GM21737 (cell line): Measurements from ENCODE around the gene PLA2G4E.

Experiments used
- ATAC-seq: cut with Tn5 transposase; IDR thresholded peaks from one replicate; pipeline ENCODE4 v1.9.1; 2021; ENCODE audit warnings: mild to moderate bottlenecking, moderate library complexity; ENCODE audit not compliant: unreplicated experiment

PLA2G4E gene

DNA sequence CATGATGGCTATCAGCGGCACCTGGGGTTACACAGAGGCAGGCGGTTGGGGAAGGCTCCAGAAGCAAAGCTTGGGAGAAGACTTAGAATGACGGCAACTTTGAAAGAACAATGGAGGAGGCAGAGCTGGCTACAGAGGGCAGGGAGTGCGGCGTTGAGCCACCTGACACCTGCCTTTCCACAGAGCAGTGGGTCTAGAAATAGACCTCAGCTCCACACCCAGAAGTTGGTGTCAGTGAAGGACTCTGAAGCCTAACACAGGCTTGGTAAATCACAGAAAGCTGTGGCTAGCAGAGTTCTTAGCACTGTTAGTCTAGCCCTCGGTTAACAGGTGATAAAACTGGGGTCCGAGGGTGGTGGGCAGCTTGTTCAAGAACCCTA, 25.4 kb downstream of the PLA2G4E start:
- no peak for ATAC-seq

DNA sequence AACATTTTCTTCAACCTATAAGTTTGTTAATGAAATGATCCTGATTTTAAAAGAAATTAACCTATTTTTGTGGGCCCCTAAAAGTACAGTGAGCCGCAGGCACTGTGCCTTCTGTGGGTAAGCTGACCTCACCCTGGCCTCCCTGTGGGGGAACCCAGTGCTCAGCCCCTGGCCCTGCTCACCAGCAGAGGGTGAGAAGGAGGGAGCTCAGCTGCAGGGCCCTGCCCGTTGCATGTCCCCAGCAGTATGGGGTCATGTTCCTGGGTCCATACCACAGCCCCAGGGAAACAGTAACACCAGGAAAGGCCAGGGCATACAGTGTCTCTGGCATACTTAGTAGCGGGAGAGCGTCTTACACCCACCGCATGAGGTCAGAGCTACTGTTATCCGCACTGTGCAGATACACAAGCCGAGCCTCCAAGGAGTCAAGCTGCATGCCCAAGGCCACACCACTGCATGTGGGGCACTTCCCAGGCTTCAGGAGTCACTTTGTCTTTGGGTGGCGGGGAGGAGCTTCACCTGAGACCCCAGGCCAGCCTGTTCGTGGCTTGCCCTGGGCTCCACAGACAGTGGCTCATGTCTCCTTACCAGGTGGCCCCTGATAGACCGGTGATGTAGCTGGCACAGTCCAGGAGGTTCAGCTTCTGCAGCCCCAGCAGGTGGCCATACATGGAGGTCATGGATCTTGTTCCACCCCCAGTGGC, 25.9 kb downstream of the PLA2G4E start:
- ATAC-seq, result no peak

DNA sequence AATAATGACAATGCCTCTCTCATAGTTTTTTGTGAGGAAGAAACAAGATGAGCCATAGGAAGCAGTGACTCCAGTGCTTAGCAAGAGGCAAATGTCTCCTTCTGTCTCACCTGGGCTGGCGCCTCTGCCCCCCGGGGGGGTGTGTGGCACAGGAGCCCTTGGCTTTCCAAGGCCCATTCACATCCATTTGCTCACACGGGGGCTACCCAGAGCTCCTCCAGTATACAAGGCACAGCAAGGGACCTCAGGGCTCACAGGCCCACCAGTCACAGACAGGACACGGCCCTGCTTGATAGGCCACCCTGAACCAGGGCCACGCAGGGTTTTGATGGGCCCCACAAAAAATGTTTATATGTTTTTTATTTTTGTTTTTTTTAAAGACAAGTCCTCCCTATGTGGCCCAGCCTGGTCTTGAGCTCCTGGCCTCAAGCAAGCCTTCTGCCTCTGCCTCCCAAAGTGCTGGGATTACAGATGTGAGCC, 26.6 kb downstream of the PLA2G4E start:
- ATAC-seq, result no peak

DNA sequence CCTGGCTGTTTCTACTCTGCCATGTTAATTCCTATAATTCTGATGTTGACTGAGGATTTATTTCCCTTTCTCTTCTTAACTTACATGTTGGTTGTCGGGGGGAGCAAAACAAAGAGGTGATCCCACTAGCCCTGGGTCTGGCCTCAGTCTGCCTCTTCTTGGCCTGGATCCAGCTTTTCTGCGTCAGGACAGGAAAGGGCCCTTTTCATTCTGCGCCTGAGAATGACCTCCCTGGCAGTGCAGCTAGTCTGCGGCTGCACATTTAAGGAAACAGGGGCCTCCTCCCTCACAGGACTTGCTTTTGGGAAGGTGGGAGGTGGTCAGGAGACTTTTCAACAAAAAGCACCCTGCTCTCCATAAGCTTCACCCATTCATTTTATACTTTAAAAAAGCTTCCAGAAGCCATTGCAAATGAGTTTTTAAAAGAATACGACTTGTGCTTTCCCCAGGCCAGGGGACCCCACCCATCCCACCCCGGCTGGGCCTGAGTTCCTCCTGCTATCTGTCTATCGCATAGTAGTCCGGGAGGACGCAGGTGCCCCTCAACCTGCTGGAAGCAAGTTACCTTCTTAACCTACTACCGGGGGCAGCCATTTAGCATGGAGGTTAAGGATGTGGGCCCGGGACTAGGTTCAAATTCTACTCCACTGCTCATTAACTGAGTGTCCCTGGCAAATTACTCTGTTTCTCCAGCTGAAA, 27.2 kb downstream of the PLA2G4E start:
- ATAC-seq, result no peak

DNA sequence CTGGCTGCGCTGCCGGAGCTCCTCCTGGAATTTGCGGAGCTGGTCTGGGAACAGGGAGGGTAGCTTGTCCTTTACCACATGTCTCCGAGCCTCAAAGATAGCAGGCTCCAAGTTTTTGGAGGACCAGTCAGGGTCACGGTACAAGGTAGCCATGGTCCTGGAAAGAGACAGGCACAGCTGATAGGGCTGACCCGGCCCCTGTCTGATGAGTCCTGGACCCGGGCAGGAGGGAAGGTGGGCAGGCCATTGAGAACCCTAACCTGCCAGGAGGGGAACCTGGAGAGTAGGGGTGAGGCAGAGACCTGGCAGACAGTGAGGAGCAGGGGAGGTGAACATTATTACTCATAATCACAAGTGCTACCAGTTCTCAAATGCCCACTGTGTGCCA, 28.0 kb downstream of the PLA2G4E start:
- ATAC-seq, result no peak

DNA sequence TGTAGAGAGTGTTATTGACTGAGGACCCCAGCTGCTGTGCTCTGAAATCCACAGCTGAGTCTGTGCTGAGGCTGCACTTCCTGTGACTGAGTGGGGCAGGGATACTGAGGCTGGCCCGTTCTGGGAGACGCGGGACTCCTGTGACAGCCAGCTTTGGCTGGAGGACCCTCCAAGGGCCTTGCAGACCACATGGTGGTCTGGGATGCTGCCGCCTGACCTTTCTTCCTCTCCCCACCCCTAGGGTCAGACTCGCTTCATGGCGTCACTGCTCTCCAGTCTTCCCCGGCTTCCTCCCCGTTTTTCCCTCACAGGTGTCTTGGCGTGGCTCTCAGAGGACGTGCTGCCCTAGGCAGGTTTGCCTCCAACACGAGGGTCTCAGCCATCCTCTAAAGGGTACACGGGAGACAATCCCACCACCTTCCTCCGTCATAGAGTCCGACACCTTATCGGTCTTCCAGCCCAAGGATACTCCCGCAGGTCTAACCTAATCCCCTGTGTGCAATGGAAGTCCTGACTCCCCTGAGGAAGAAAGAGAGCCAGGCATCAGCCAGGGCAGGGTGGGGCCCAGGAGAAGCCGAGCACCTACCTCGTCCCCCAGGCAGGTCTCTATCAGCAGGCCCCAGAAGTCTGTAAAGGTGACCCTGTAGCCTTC, 28.6 kb downstream of the PLA2G4E start:
- no peak for ATAC-seq

DNA sequence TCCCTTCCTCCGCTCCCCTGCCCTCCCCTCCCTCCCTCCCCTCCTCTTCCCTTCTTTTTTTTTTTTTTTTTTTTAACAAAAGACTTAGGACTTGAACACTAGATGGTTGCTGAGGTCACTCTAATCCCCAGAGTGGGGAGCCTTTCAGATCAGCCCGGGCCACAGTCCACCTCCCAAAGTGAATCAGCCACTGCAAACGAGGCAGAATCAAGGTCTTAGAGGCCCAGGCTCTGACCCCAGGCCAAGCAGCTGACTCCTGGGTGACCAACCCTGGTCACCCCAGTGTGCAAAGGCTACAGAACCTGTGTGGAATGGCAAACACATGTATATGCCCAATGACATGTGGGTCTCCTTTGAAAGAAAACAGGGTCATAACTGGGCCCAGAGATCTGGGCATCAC, 30.2 kb downstream of the PLA2G4E start:
- no peak for ATAC-seq

DNA sequence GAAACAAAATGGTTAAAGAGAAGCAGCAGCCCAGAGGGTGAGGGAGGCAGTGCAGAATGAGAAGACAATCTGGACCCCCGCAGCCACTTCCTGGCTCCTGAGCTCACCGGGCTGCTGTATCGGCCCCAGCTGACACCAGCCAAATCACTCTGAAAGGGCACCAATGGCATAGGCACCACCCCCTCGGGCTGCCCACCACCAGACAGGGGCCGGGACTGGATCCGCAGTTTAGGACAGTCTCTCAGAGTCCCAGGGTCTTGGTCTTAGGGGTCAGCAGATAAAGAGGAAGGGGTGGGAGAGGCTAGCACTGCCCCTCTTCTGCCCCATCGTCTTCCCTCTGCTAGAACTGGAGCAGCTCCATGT, 30.6 kb downstream of the PLA2G4E start:
- no peak for ATAC-seq

DNA sequence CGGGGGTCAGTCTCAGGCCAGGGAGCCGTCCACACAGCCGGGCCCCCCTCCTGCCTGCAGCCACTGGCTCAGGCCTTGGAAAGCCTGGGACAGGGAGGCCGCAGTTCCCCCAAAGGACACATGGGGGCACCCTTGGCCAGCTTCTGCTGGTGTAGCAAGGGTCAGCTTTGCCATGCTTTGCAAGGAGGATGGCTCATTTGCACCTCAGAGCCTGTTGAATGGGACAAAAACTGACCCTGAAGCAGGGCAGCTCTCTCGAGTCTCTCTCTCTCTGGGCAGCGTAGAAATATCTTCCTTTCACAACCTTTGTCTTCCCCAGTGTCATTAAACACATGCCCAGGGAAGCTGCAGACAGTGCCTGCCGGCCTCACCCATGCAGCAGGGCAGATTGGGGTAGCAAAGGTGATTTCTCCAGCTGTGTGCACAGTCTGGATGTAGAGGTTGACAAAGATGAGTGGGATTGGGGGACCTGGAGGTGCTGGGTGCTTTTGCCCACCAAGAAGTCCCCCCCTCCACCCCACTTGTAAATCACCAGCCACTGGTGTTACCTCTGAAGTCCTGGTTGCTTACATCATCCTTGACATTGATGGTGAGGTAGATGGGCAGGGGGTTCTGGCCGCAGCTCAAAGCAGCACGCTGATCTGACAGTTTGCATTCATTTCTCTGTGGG, 31.1 kb downstream of the PLA2G4E start:
- ATAC-seq, result no peak

DNA sequence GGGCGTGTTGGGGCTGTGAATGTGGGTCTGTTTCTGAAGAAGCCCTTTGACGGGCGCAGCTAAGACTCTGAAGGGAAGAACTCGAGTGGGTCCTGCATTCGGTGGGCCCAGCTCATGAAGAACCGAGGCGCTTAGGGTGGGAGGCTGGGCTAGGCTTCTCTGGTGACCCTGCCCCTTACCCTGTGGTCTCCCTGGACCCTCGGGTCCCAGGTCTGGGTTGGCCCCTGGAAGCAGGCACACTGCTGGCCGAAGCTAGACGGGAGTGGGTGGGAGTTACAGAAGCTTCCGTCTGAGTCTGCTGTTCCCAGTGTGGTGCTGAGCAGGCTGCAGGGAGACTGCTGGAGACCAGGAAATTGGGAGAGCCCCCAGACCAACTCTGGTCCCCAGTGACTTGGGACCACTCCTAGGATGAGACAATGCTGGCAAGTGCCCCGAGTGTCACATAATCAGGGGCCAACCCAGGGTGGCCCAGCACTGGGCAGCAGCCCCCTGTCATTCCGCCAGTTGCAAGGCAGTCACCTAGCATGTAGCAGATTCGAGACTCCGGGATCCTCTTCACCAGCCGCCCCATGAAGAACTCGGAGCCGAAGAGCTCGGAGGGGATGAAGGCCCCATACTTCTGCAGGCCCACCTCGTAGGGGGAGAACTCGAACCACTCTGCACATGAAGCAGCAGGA, 31.8 kb downstream of the PLA2G4E start:
- ATAC-seq, result no peak

DNA sequence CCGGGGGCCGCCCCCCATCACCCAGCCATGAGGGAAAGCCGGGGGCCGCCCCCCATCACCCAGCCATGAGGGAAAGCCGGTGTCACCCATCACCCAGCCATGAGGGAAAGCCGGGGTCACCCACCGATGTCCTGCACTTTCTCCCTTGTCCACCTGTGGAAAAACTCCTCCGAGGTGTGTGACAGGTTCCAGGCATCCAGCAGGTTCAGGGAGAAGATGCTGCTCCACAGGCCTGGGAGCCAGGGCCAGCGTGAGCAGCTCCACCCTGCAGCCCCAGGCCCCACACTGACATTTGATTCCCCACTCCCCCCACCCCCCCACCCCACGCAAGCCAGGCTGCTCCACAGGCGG, 32.9 kb downstream of the PLA2G4E start:
- ATAC-seq, result no peak

DNA sequence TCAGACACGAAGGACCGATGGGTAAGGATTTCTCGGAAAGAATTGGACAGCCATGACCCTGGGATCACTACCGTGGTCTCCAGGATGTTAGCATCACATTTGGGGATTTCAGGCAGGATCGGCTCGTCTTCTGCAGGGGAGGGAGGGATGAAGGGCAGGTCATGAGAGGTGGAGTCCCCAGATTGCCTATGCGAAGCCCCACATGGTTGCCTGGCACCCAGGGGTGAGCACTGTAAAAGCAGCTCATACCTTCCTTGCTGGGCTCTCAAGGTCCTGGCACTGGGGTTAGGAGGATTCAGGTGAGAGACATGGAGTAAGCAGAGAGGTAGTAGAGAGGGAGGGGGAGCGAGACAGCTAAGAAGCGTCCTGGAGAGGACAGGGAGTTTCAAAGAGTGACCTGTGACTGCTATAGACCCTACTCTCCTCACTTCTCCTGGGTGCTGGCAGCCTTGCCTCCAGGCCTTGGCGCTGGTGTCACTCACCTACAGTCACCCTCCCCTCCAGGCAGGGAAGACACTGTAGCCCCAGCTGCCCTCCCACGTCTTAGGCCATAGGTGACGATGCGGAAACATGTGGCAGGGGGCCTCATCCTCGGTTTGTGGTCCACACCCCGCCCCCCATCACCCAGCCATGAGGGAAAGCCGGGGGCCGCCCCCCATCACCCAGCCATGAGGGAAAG, 33.5 kb downstream of the PLA2G4E start:
- ATAC-seq, result no peak

DNA sequence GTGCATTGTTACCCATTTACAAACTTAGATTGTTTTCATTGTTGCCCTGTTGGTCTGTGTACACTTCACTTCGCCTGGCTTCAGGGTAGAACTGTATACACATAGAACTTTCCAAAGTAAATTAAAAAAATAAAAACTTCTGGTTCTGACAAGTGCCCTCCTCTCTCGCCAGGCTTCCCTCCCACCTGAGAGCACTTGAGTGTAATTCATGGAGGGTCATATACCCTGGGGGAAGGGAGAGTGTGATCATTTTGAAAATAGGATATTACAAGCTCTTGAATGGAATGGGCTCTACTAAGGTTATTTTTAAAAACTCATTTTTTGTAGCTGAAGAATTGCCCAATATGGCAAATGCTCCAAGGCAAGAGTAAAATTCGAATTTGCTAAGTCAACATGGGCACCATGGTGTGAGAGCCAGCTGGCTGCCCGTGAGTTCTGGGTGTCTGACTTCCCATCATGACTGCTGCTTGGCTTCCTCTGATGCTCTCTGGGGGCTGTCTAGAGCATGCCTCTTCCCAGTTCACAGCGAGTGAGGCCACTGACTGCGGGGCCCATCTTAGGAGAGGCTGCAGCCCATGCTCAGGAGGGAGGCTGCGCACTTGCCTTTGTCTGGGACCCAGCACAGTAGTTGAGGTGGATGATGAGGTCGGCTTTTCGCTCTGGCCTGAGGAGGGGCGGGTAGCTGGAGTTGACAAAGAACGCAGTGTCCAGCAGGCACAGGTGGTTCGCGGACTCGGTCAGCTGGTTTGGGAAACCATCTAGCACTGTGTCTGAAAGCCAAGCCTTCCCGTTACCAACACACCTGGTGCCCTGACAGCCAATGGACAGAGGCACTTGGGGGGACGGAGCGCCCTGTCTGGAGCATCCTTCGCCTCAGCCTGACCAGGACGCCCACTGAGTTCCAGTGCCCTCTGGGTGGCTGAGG, 35.3 kb downstream of the PLA2G4E start:
- ATAC-seq, result no peak

DNA sequence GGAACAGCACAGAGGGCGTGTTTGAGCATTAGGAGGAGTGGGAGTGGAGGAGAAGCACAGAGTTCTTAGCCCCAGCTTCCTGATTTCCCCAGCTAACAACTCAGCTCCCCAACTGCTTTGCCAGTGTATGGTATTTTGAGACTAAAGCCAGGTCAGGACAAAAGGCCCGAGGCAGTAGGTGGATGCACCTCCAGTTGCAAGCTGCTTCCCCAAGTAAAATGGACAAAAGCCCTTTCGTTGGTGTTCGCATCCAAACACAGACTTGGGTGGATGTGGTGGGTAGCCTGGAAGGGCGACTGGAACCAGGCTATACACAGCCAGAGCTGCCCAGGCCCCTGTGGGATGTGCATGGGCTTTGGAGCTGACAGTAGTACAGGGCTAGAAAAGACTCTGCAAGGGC, 36.2 kb downstream of the PLA2G4E start:
- no peak for ATAC-seq

DNA sequence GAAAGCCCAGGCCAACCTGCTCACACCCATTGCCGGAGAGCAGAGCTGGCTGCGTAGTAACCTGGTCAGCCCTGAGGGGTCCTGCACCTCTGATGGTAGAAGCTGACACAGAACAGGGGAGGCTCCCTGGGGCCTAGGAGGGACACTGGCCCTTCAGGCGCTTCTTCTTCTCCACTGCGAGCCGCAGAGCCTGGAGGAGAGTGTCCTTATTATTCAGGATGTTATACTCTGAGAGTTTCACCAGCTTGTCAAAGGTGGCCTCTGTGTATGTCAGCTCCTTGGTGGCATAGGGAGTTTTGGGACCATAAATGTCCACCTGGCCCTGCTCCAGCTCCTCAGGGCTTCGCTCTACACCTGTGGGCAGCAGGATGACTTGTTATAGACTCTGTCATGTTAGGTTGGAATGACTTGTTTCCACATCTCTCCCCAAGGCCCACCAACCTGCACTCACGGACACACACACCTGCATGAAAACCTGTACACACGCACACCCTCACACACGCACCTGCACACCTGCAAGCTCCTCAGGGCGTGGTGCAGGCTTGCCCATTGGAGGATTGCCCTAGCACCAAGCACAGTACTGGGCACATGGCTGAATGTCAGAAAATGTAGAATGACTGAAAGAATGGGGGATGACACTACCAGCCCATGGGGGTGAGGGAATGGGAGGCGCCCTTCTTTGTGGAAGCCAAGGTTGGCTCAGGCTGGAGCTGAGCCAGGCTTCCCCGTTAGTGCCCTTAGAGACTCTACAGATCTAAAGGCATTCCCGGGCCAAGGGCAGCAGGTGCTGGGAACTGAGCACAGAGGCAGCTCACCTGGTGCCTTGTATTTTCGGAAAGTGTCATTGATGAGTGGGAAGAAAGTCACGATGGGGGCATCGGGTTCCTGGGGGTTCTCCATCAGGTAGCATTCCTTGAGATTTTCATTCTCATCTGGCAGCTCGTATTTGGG, 36.9 kb downstream of the PLA2G4E start:
- ATAC-seq, result no peak

DNA sequence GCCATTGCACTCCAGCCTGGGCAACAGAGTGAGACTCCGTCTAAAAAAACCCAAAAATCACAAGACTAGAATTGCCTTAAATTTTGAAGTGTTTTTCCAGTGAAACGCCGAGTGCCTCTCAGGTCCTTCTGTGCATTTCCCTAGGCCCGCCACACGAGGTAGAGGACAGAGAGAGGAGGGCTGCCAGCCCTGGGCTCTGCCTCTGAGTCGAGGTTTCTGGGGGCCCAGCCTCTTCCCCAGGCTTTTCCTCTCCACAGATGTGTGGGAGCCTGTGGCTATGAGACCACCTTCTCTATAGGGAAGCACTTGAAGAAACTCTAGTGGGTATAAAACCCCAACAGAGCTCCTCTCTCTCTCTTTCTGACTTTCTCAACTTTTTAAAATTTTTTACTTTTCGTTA, 37.6 kb downstream of the PLA2G4E start:
- no peak for ATAC-seq

DNA sequence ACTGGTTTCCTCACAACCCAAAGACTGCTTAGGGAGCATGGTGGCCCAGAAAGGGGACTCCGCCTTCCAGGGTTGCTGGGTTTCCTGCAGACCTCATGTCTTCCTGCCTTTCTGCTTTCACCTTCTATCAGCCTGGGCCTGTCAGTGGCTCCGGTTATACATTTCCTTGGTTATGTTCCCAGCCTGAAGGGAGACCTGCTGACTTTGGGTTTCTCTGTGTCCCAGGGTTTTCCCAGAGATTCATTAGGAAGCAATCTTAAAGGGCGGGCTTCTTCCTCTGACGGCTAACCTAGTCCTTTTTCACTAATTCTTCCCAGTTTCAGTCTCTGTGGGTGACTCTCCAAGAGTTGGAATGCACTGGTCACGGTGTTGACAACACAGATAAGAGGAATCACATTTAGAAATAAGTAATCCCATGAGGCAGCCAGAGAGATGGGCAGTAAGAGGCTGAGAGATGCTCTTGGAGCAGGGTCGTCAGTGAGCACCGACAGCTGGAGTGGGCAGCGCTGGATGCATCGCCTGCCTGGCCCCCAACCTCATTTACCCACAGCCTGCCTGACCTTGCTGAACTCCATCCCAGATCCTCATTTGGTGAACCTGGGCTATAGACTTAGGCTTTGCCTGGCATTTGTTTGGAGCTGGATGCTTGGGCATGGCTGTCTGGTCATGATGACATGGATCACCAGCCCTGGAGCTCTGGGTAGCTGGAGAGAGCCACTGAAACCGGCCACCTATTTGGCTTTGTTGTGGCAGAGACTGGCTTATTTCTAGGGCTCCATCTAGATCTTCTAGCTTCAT, 38.5 kb downstream of the PLA2G4E start:
- ATAC-seq, result no peak
